ENCODE data around the gene LINGO4. TPM values are rescaled to one million over a fixed set of nuclear protein-coding genes. Genes with fewer than 3 reads are reported as not detected.

LINGO4 gene
- total RNA-seq, 1 donor from 2014 or later, result under 0.01 TPM

GRCh38 chr1:151807131-151807530, 1.9 kb upstream of the LINGO4 start:
- Histone ChIP-seq H3K9ac (ENCODE audit: low read depth in 1 of 3, low read length in 3 of 3) (no peak overlapping the region), H3K36me3 (ENCODE audit: control insufficient read depth in 3 of 3, insufficient read depth in 3 of 3, low read length in 3 of 3) (peaks cover 22 to 31% (median 30%) of the 10 kb centered on the region in 3 donors), H3K4me3 (ENCODE audit: low read length in 3 of 3) (no peak overlapping the region), H3K27me3 (ENCODE audit: control insufficient read depth in 3 of 3, insufficient read depth in 3 of 3, low read length in 3 of 3) (no peaks in the 10 kb centered on the region), H3K4me1 (ENCODE audit: control insufficient read depth in 3 of 3, insufficient read depth in 3 of 3, low read length in 3 of 3) (peaks cover 0 to 28% (median 14%) of the 10 kb centered on the region in 3 donors), H3K27ac (ENCODE audit: low read depth, low read length) (no peak overlapping the region), H3K9me3 (ENCODE audit: control insufficient read depth in 3 of 3, low read length in 3 of 3) (no peaks in the 10 kb centered on the region)

- H3K9me3 ChIP-seq (ENCODE audit: control insufficient read depth in 3 of 3, low read length in 3 of 3), result no peaks in the 10 kb centered on the region
- peaks cover 16 to 26% (median 26%) of the 10 kb centered on the region in 3 donors for H3K36me3 ChIP-seq (ENCODE audit: control insufficient read depth in 3 of 3, insufficient read depth in 3 of 3, low read length in 3 of 3)
- peaks cover 0 to 2% (median 0%) of the 10 kb centered on the region in 3 donors for H3K27me3 ChIP-seq (ENCODE audit: control insufficient read depth in 3 of 3, insufficient read depth in 3 of 3, low read length in 3 of 3)
- no peak overlapping the region for H3K4me3 ChIP-seq (ENCODE audit: low read length in 3 of 3)
- no peak overlapping the region for H3K27ac ChIP-seq (ENCODE audit: low read depth, low read length)
- no peak overlapping the region for H3K9ac ChIP-seq (ENCODE audit: low read depth in 1 of 3, low read length in 3 of 3)
- peaks cover 0 to 26% (median 14%) of the 10 kb centered on the region in 3 donors for H3K4me1 ChIP-seq (ENCODE audit: control insufficient read depth in 3 of 3, insufficient read depth in 3 of 3, low read length in 3 of 3)
Observed at GRCh38 chr1:151806170-151806569, 951 bp upstream of the LINGO4 start.

GRCh38 chr1:151803915-151804314, 1.3 kb downstream of the LINGO4 start:
- Histone ChIP-seq H3K4me1 (ENCODE audit: control insufficient read depth in 3 of 3, insufficient read depth in 3 of 3, low read length in 3 of 3) (peaks cover 0 to 24% (median 14%) of the 10 kb centered on the region in 3 donors), H3K36me3 (ENCODE audit: control insufficient read depth in 3 of 3, insufficient read depth in 3 of 3, low read length in 3 of 3) (peaks cover 8 to 20% (median 18%) of the 10 kb centered on the region in 3 donors), H3K9me3 (ENCODE audit: control insufficient read depth in 3 of 3, low read length in 3 of 3) (no peaks in the 10 kb centered on the region), H3K4me3 (ENCODE audit: low read length in 3 of 3) (no peak overlapping the region), H3K9ac (ENCODE audit: low read depth in 1 of 3, low read length in 3 of 3) (no peak overlapping the region), H3K27me3 (ENCODE audit: control insufficient read depth in 3 of 3, insufficient read depth in 3 of 3, low read length in 3 of 3) (peaks cover 2 to 6% (median 3%) of the 10 kb centered on the region in 3 donors), H3K27ac (ENCODE audit: low read depth, low read length) (no peak overlapping the region)

- Histone ChIP-seq H3K4me1 (ENCODE audit: control insufficient read depth in 3 of 3, insufficient read depth in 3 of 3, low read length in 3 of 3) (peaks cover 0 to 24% (median 14%) of the 10 kb centered on the region in 3 donors), H3K9ac (ENCODE audit: low read depth in 1 of 3, low read length in 3 of 3) (no peak overlapping the region), H3K4me3 (ENCODE audit: low read length in 3 of 3) (no peak overlapping the region), H3K27ac (ENCODE audit: low read depth, low read length) (no peak overlapping the region), H3K9me3 (ENCODE audit: control insufficient read depth in 3 of 3, low read length in 3 of 3) (no peaks in the 10 kb centered on the region), H3K36me3 (ENCODE audit: control insufficient read depth in 3 of 3, insufficient read depth in 3 of 3, low read length in 3 of 3) (peaks cover 5 to 16% (median 13%) of the 10 kb centered on the region in 3 donors), H3K27me3 (ENCODE audit: control insufficient read depth in 3 of 3, insufficient read depth in 3 of 3, low read length in 3 of 3) (peaks cover 2 to 6% (median 3%) of the 10 kb centered on the region in 3 donors)
Observed at GRCh38 chr1:151803164-151803563, 2.1 kb downstream of the LINGO4 start.

DNA sequence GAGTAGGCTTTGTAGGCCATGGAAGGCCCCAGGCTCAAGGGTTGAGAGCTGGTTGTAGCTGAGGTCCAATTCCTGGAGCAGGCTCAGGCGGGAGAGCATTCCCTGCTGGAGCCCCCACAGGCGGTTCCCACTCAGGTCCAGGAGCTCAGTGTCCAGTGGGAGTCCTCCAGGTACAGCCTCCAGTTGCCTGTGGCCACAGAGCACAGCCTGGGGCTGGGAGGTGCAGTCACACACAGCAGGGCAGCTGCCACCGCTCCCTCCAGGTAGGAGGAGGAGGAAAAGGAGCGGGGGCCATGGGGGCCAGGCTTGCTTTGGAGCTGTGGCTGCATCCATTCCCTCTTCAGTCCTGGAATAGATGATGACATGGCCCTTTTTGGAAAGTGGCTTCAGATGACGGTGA, 2.8 kb downstream of the LINGO4 start:
- Histone ChIP-seq H3K27me3 (ENCODE audit: control insufficient read depth in 3 of 3, insufficient read depth in 3 of 3, low read length in 3 of 3) (peaks cover 2 to 9% (median 3%) of the 10 kb centered on the region in 3 donors), H3K27ac (ENCODE audit: low read depth, low read length) (no peak overlapping the region)

GRCh38 chr1:151801846-151802245, 3.4 kb downstream of the LINGO4 start:
- Histone ChIP-seq H3K9me3 (ENCODE audit: control insufficient read depth in 3 of 3, low read length in 3 of 3) (no peaks in the 10 kb centered on the region), H3K4me1 (ENCODE audit: control insufficient read depth in 3 of 3, insufficient read depth in 3 of 3, low read length in 3 of 3) (peaks cover 0 to 19% (median 14%) of the 10 kb centered on the region in 3 donors), H3K27me3 (ENCODE audit: control insufficient read depth in 3 of 3, insufficient read depth in 3 of 3, low read length in 3 of 3) (peaks cover 2 to 9% (median 3%) of the 10 kb centered on the region in 3 donors), H3K27ac (ENCODE audit: low read depth, low read length) (no peak overlapping the region), H3K4me3 (ENCODE audit: low read length in 3 of 3) (no peak overlapping the region), H3K9ac (ENCODE audit: low read depth in 1 of 3, low read length in 3 of 3) (no peak overlapping the region), H3K36me3 (ENCODE audit: control insufficient read depth in 3 of 3, insufficient read depth in 3 of 3, low read length in 3 of 3) (peaks cover 0 to 6% (median 3%) of the 10 kb centered on the region in 3 donors)

More for the DNA sequence above, 2.8 kb downstream of the LINGO4 start:
- Histone ChIP-seq H3K36me3 (ENCODE audit: control insufficient read depth in 3 of 3, insufficient read depth in 3 of 3, low read length in 3 of 3) (peaks cover 3 to 11% (median 7%) of the 10 kb centered on the region in 3 donors), H3K4me3 (ENCODE audit: low read length in 3 of 3) (no peak overlapping the region), H3K4me1 (ENCODE audit: control insufficient read depth in 3 of 3, insufficient read depth in 3 of 3, low read length in 3 of 3) (peaks cover 0 to 23% (median 14%) of the 10 kb centered on the region in 3 donors), H3K9ac (ENCODE audit: low read depth in 1 of 3, low read length in 3 of 3) (no peak overlapping the region), H3K9me3 (ENCODE audit: control insufficient read depth in 3 of 3, low read length in 3 of 3) (no peaks in the 10 kb centered on the region)

- Histone ChIP-seq H3K4me1 (ENCODE audit: control insufficient read depth in 3 of 3, insufficient read depth in 3 of 3, low read length in 3 of 3) (peaks cover 0 to 19% (median 14%) of the 10 kb centered on the region in 3 donors), H3K9ac (ENCODE audit: low read depth in 1 of 3, low read length in 3 of 3) (no peak overlapping the region), H3K27ac (ENCODE audit: low read depth, low read length) (no peak overlapping the region), H3K4me3 (ENCODE audit: low read length in 3 of 3) (no peak overlapping the region), H3K36me3 (ENCODE audit: control insufficient read depth in 3 of 3, insufficient read depth in 3 of 3, low read length in 3 of 3) (peaks cover 0 to 4% (median 0%) of the 10 kb centered on the region in 3 donors), H3K27me3 (ENCODE audit: control insufficient read depth in 3 of 3, insufficient read depth in 3 of 3, low read length in 3 of 3) (peaks cover 2 to 9% (median 3%) of the 10 kb centered on the region in 3 donors), H3K9me3 (ENCODE audit: control insufficient read depth in 3 of 3, low read length in 3 of 3) (no peaks in the 10 kb centered on the region)
Observed at GRCh38 chr1:151801310-151801820, 3.9 kb downstream of the LINGO4 start.

DNA sequence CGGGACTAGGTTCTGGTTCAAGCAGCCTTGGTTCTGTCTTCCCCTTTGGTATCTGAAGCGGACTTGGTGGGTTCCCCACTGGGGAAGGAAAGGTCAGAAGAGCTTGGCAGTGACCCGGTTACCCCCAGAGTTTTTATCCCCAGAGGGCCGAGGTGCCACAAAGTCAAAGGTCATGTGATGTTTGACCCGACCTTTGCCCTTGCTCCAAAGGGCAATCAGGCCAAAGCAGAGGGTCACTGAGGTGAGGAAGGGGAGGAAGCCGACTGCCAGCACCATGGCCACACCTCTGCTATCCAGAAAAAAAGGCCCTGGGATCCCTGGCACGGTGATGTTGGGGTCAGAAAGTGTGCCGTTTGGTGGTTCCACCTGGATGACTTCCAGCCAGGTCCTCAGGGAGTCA, 4.4 kb downstream of the LINGO4 start:
- peaks cover 0 to 2% (median 0%) of the 10 kb centered on the region in 3 donors for H3K36me3 ChIP-seq (ENCODE audit: control insufficient read depth in 3 of 3, insufficient read depth in 3 of 3, low read length in 3 of 3)
- peaks cover 0 to 19% (median 14%) of the 10 kb centered on the region in 3 donors for H3K4me1 ChIP-seq (ENCODE audit: control insufficient read depth in 3 of 3, insufficient read depth in 3 of 3, low read length in 3 of 3)
- no peak overlapping the region for H3K27ac ChIP-seq (ENCODE audit: low read depth, low read length)
- H3K4me3 ChIP-seq (ENCODE audit: low read length in 3 of 3), result no peak overlapping the region
- peaks cover 2 to 9% (median 3%) of the 10 kb centered on the region in 3 donors for H3K27me3 ChIP-seq (ENCODE audit: control insufficient read depth in 3 of 3, insufficient read depth in 3 of 3, low read length in 3 of 3)
- H3K9ac ChIP-seq (ENCODE audit: low read depth in 1 of 3, low read length in 3 of 3), result no peak overlapping the region
- no peaks in the 10 kb centered on the region for H3K9me3 ChIP-seq (ENCODE audit: control insufficient read depth in 3 of 3, low read length in 3 of 3)

GRCh38 chr1:151799179-151800022, 5.8 kb downstream of the LINGO4 start:
- peaks cover 0 to 2% (median 0%) of the 10 kb centered on the region in 3 donors for H3K36me3 ChIP-seq (ENCODE audit: control insufficient read depth in 3 of 3, insufficient read depth in 3 of 3, low read length in 3 of 3)
- no peak overlapping the region for H3K4me3 ChIP-seq (ENCODE audit: low read length in 3 of 3)
- H3K9me3 ChIP-seq (ENCODE audit: control insufficient read depth in 3 of 3, low read length in 3 of 3), result no peaks in the 10 kb centered on the region
- no peak overlapping the region for H3K27ac ChIP-seq (ENCODE audit: low read depth, low read length)
- no peak overlapping the region for H3K9ac ChIP-seq (ENCODE audit: low read depth in 1 of 3, low read length in 3 of 3)
- H3K4me1 ChIP-seq (ENCODE audit: control insufficient read depth in 3 of 3, insufficient read depth in 3 of 3, low read length in 3 of 3), result peaks cover 0 to 19% (median 14%) of the 10 kb centered on the region in 3 donors
- peaks cover 2 to 9% (median 3%) of the 10 kb centered on the region in 3 donors for H3K27me3 ChIP-seq (ENCODE audit: control insufficient read depth in 3 of 3, insufficient read depth in 3 of 3, low read length in 3 of 3)

- Histone ChIP-seq H3K4me3 (ENCODE audit: low read length in 3 of 3) (no peak overlapping the region), H3K27ac (ENCODE audit: low read depth, low read length) (no peak overlapping the region), H3K4me1 (ENCODE audit: control insufficient read depth in 3 of 3, insufficient read depth in 3 of 3, low read length in 3 of 3) (peaks cover 0 to 19% (median 12%) of the 10 kb centered on the region in 3 donors), H3K36me3 (ENCODE audit: control insufficient read depth in 3 of 3, insufficient read depth in 3 of 3, low read length in 3 of 3) (peaks cover 0 to 2% (median 0%) of the 10 kb centered on the region in 3 donors), H3K27me3 (ENCODE audit: control insufficient read depth in 3 of 3, insufficient read depth in 3 of 3, low read length in 3 of 3) (peaks cover 2 to 9% (median 3%) of the 10 kb centered on the region in 3 donors), H3K9me3 (ENCODE audit: control insufficient read depth in 3 of 3, low read length in 3 of 3) (no peaks in the 10 kb centered on the region), H3K9ac (ENCODE audit: low read depth in 1 of 3, low read length in 3 of 3) (no peak overlapping the region)
Observed at GRCh38 chr1:151798571-151798970, 6.6 kb downstream of the LINGO4 start.

All from skeletal muscle tissue (tissue), 4 donors.